ENCODE results near the gene TENT4B. TPM values are rescaled to one million over a fixed set of nuclear protein-coding genes. Genes with fewer than 3 reads are reported as not detected.

The TENT4B gene
- total RNA-seq, 1 experiment from 2014 or later, result 13.0 TPM

GRCh38 chr16:50183316-50183715 lies 30.2 kb downstream of the TENT4B start:
- H3K9me3 ChIP-seq (ENCODE audit: control insufficient read depth, low read depth, low read length), result no peaks in the 10 kb centered on the region
- H3T11ph ChIP-seq (ENCODE audit: low read length), result no peak overlapping the region
- no peak overlapping the region for H2BK120ac ChIP-seq (ENCODE audit: low read depth, low read length, poor library complexity, severe bottlenecking)
- H3K79me1 ChIP-seq (ENCODE audit: insufficient read depth, low read depth, low read length, poor library complexity, severe bottlenecking), result peaks cover 7% of the 10 kb centered on the region
- H3K23me2 ChIP-seq (ENCODE audit: insufficient read length, low read depth, low read length, poor library complexity, severe bottlenecking), result no peaks in the 10 kb centered on the region
- H3K56ac ChIP-seq (ENCODE audit: insufficient read length, low read depth, low read length), result no peak overlapping the region
- Mint-ChIP-seq H3K9me3 (no peaks in the 10 kb centered on the region), H3K36me3 (ENCODE audit: insufficient read depth in 1 of 3, low read depth in 3 of 3) (no peaks in the 10 kb centered on the region), H3K4me3 (no peak overlapping the region), H3K4me1 (peaks cover 12% of the 10 kb centered on the region in 2 experiments), H3K27ac (peak overlapping the region in 1 of 3 experiments; percentile 0; a peak in 1 of 7 replicates), H3K27me3 (ENCODE audit: low read depth) (no peaks in the 10 kb centered on the region)
- WGBS (ENCODE audit: extremely low coverage, insufficient read length, low lambda C conversion rate), result no CpG with 5 or more reads among the region's 4 CpGs
- H3K4me2 ChIP-seq (ENCODE audit: insufficient read depth, insufficient read length, low read length), result no peak overlapping the region
- TF ChIP-seq, protein P1, sequence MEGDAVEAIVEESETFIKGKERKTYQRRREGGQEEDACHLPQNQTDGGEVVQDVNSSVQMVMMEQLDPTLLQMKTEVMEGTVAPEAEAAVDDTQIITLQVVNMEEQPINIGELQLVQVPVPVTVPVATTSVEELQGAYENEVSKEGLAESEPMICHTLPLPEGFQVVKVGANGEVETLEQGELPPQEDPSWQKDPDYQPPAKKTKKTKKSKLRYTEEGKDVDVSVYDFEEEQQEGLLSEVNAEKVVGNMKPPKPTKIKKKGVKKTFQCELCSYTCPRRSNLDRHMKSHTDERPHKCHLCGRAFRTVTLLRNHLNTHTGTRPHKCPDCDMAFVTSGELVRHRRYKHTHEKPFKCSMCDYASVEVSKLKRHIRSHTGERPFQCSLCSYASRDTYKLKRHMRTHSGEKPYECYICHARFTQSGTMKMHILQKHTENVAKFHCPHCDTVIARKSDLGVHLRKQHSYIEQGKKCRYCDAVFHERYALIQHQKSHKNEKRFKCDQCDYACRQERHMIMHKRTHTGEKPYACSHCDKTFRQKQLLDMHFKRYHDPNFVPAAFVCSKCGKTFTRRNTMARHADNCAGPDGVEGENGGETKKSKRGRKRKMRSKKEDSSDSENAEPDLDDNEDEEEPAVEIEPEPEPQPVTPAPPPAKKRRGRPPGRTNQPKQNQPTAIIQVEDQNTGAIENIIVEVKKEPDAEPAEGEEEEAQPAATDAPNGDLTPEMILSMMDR (conservative IDR thresholded peaks at IDR 0.05), result no peak
- H3K27ac ChIP-seq (ENCODE audit: insufficient read length, low read depth, low read length), result no peak overlapping the region
- H4K8ac ChIP-seq (replicated peaks; ENCODE audit: insufficient read length, low read depth, low read length), result no peak overlapping the region
- H2AK5ac ChIP-seq (ENCODE audit: insufficient read length, low read length), result no peak overlapping the region
- no peak overlapping the region for H4K91ac ChIP-seq (ENCODE audit: insufficient read length, low read depth, low read length)
- no peak for DNase-seq
- no peak overlapping the region for H3K23ac ChIP-seq (ENCODE audit: insufficient read length, low read depth, low read length)
- H2BK15ac ChIP-seq (ENCODE audit: low read depth, low read length), result no peak overlapping the region
- H2BK5ac ChIP-seq (ENCODE audit: insufficient read length, low read length), result no peak overlapping the region
- H3K27me3 ChIP-seq (ENCODE audit: insufficient read depth, low read length), result no peaks in the 10 kb centered on the region
- H3K9ac ChIP-seq (ENCODE audit: extremely low read depth, insufficient read length, low read length), result no peak overlapping the region
- no peak overlapping the region for H3K14ac ChIP-seq (ENCODE audit: insufficient read depth, low read length)
- H3K4me1 ChIP-seq (ENCODE audit: insufficient read depth, low read length), result peaks cover 2% of the 10 kb centered on the region; the same call in 1 of the 2 replicates
- no peak overlapping the region for H4K5ac ChIP-seq (ENCODE audit: insufficient read length, low read depth, low read length)
- no peaks in the 10 kb centered on the region for H4K20me1 ChIP-seq (ENCODE audit: control insufficient read depth, insufficient read depth, insufficient read length)
- H3K4ac ChIP-seq (ENCODE audit: low read depth, low read length), result no peak overlapping the region
- no peak overlapping the region for H3K18ac ChIP-seq (ENCODE audit: insufficient read length, low read depth, low read length)
- H2BK12ac ChIP-seq (ENCODE audit: insufficient read length, low read depth, low read length), result no peak overlapping the region
- no peaks in the 10 kb centered on the region; the same call in 1 of the 2 replicates for H3K79me2 ChIP-seq (ENCODE audit: insufficient read depth, low read length)
- no peak overlapping the region for H2AFZ ChIP-seq (ENCODE audit: low read length)
- H2BK20ac ChIP-seq (ENCODE audit: low read depth, low read length, poor library complexity, severe bottlenecking), result no peak overlapping the region
